ENCODE results near the gene EAPP.
"Not testable (repeated sequence)": the region's sequence is repeated elsewhere in the genome, so short reads cannot be mapped to it uniquely, and the experiment has no call there.

EAPP gene

GRCh38 chr14:34539407-34540180 lies at the start of gene EAPP:
Gene EAPP, minus strand, starts transcription at chr14:34539701. Its CDS starts 73 bp downstream, at chr14:34539628.
- peak; percentile 88 for DNase-seq (ENCODE audit: low read depth, low spot score)

- no peak for DNase-seq (ENCODE audit: low read depth, low spot score)
These were observed 44.0 kb upstream of the EAPP start for GRCh38 chr14:34583525-34583924.

GRCh38 chr14:34582117-34582680 lies 42.7 kb upstream of the EAPP start:
- no peak for DNase-seq (ENCODE audit: low read depth, low spot score)

GRCh38 chr14:34580381-34580780 lies 40.9 kb upstream of the EAPP start:
- DNase-seq (ENCODE audit: low read depth, low spot score), result no peak

GRCh38 chr14:34571771-34572170 lies 32.3 kb upstream of the EAPP start:
- no peak for DNase-seq (ENCODE audit: low read depth, low spot score)

- no peak for DNase-seq (ENCODE audit: low read depth, low spot score)
These were observed 30.2 kb upstream of the EAPP start for GRCh38 chr14:34569750-34570149.

- no peak for DNase-seq (ENCODE audit: low read depth, low spot score)
These were observed 29.3 kb upstream of the EAPP start for GRCh38 chr14:34568803-34569202.

GRCh38 chr14:34562776-34563150 lies 23.3 kb upstream of the EAPP start:
- no peak for DNase-seq (ENCODE audit: low read depth, low spot score)

- DNase-seq (ENCODE audit: low read depth, low spot score), result not testable (repeated sequence)
These were observed 22.7 kb upstream of the EAPP start for GRCh38 chr14:34562037-34562775.

- DNase-seq (ENCODE audit: low read depth, low spot score), result not testable (repeated sequence)
These were observed 17.0 kb upstream of the EAPP start for GRCh38 chr14:34556498-34556829.

GRCh38 chr14:34555583-34556497 lies 16.3 kb upstream of the EAPP start:
- DNase-seq (ENCODE audit: low read depth, low spot score), result not testable (repeated sequence)

GRCh38 chr14:34554540-34555250 lies 15.2 kb upstream of the EAPP start:
- DNase-seq (ENCODE audit: low read depth, low spot score), result no peak

- DNase-seq (ENCODE audit: low read depth, low spot score), result not testable (repeated sequence)
These were observed 9.9 kb upstream of the EAPP start for GRCh38 chr14:34549276-34549966.

- no peak for DNase-seq (ENCODE audit: low read depth, low spot score)
These were observed 9.0 kb upstream of the EAPP start for GRCh38 chr14:34548472-34548981.

GRCh38 chr14:34547136-34547520 lies 7.6 kb upstream of the EAPP start:
- DNase-seq (ENCODE audit: low read depth, low spot score), result not testable (repeated sequence)

- DNase-seq (ENCODE audit: low read depth, low spot score), result not testable (repeated sequence)
These were observed 7.0 kb upstream of the EAPP start for GRCh38 chr14:34546272-34547135.

GRCh38 chr14:34540181-34541059 lies 919 bp upstream of the EAPP start:
- not testable (repeated sequence) for DNase-seq (ENCODE audit: low read depth, low spot score)

GRCh38 chr14:34538871-34539406 lies 562 bp downstream of the EAPP start:
- DNase-seq (ENCODE audit: low read depth, low spot score), result no peak
